NCI-H2081 treated with DMSO at 0.1 percent for 48 hours (cell line): ENCODE measurements around the gene CRKL.
"Not testable (repeated sequence)": the region's sequence is repeated elsewhere in the genome, so short reads cannot be mapped to it uniquely, and the experiment has no call there.

Experiments
- DNase-seq: peaks from one replicate; lab custom pipeline; 2025; lab: John Stamatoyannopoulos, UW

Gene CRKL

GRCh38 chr22:20933910-20934309 lies 16.7 kb downstream of the CRKL start:
- DNase-seq: no peak

GRCh38 chr22:20935049-20935448 lies 17.8 kb downstream of the CRKL start:
- not testable (repeated sequence) for DNase-seq

GRCh38 chr22:20935780-20936539 lies 18.8 kb downstream of the CRKL start:
- not testable (repeated sequence) for DNase-seq

- no peak for DNase-seq
Measured at GRCh38 chr22:20937031-20937793, 20.0 kb downstream of the CRKL start.

- no peak for DNase-seq
Measured at GRCh38 chr22:20937794-20938671, 20.8 kb downstream of the CRKL start.

GRCh38 chr22:20939457-20940185 lies 22.4 kb downstream of the CRKL start:
- not testable (repeated sequence) for DNase-seq

GRCh38 chr22:20940186-20940651 lies 23.0 kb downstream of the CRKL start:
- no peak for DNase-seq

GRCh38 chr22:20940904-20941385 lies 23.7 kb downstream of the CRKL start:
- no peak for DNase-seq

GRCh38 chr22:20942203-20942902 lies 25.1 kb downstream of the CRKL start:
- DNase-seq: not testable (repeated sequence)

GRCh38 chr22:20943104-20943933 lies 26.1 kb downstream of the CRKL start:
- no peak for DNase-seq

- DNase-seq: no peak
Measured at GRCh38 chr22:20944042-20944441, 26.8 kb downstream of the CRKL start.

- no peak for DNase-seq
Measured at GRCh38 chr22:20945578-20945934, 28.3 kb downstream of the CRKL start.

GRCh38 chr22:20946080-20946986 lies 29.1 kb downstream of the CRKL start:
- DNase-seq: no peak

GRCh38 chr22:20946991-20947390 lies 29.8 kb downstream of the CRKL start:
- no peak for DNase-seq

- DNase-seq: no peak
Measured at GRCh38 chr22:20948450-20948849, 31.2 kb downstream of the CRKL start.

- DNase-seq: no peak
Measured at GRCh38 chr22:20948989-20949388, 31.8 kb downstream of the CRKL start.

- DNase-seq: no peak
Measured at GRCh38 chr22:20949698-20950183, 32.5 kb downstream of the CRKL start.

- DNase-seq: no peak
Measured at GRCh38 chr22:20951151-20951931, 34.1 kb downstream of the CRKL start.
